Endothelial cell of umbilical vein (primary cell): ENCODE measurements around the gene FILIP1L. TPM values are rescaled to one million over a fixed set of nuclear protein-coding genes. Genes with fewer than 3 reads are reported as not detected.

Source experiments
- BruUV-seq: library from RNA; stranded (reverse); fragments of 400-500 nt; replicated peaks from 2 replicates; lab custom pipeline; 2021; lab: Mats Ljungman, UMichigan
- CTCF ChIA-PET: fragments of 300-600, 350-600 bp; sonication (Branson Sonifier 250); formaldehyde crosslinking; loops from one replicate; lab custom pipeline; 2021; ENCODE audit warnings: antibody characterized with exemption, inconsistent platforms; lab: Charles Lee
- POLR2A ChIA-PET: fragments of 300-600, 350-600 bp; sonication (Branson Sonifier 250); formaldehyde crosslinking; loops from one replicate; lab custom pipeline; 2021; ENCODE audit warnings: antibody characterized with exemption, inconsistent platforms; lab: Charles Lee
- DNase-seq: peaks from one replicate; pipeline ENCODE4 v3.0.0-alpha.2; 2011; ENCODE audit warnings: low read depth, low spot score
- FAIRE-seq: peaks from 2 replicates; lab custom pipeline; 2011; peaks lifted over from hg19 to GRCh38; lab: Jason Lieb, UNC
- H2AFZ ChIP-seq: 2 replicates; pipeline ENCODE4 v1.6.0; 2012; ENCODE audit warnings: low read depth, low read length, control low read depth, inconsistent platforms
- H3K27ac ChIP-seq: 2 replicates; pipeline ENCODE4 v1.5.1; 2011; ENCODE audit warnings: low read depth, mild to moderate bottlenecking, control low read depth, low read length, moderate library complexity; ENCODE audit not compliant: insufficient read depth
- H3K27me3 ChIP-seq, 2 experiments: 2 replicates each; pipeline versions ENCODE4 v1.6.0 to v1.6.1; 2011; ENCODE audit warnings: low read length in 2 of 2, mixed read lengths in 1 of 2; ENCODE audit not compliant: control insufficient read depth in 2 of 2, insufficient read depth in 2 of 2
- H3K36me3 ChIP-seq, 2 experiments: 2 replicates in 1 of 2; 3 replicates in 1 of 2; pipeline ENCODE4 v1.5.1; 2011; ENCODE audit warnings: low read length in 2 of 2, mild to moderate bottlenecking in 1 of 2, moderate library complexity in 1 of 2; ENCODE audit not compliant: control insufficient read depth in 2 of 2, insufficient read depth in 2 of 2; ENCODE audit errors: extremely low read depth in 1 of 2
- H3K4me1 ChIP-seq: 3 replicates; pipeline ENCODE4 v1.5.1; 2011; ENCODE audit warnings: mild to moderate bottlenecking, low read length; ENCODE audit not compliant: control insufficient read depth, insufficient read depth; ENCODE audit errors: extremely low read depth
- H3K4me2 ChIP-seq: 2 replicates; pipeline ENCODE4 v1.6.1; 2011; ENCODE audit warnings: low read length, control low read depth, mixed read lengths; ENCODE audit not compliant: insufficient read depth
- H3K4me3 ChIP-seq, 3 experiments: fragments of 200-600 bp in 1 of 3; sonication (generic), shearing (Covaris generic) in 1 of 3; replicated peaks in 1 of 3; 2 replicates each; pipeline ENCODE4 v1.5.1; 2011 to 2016; ENCODE audit warnings: control low read depth in 3 of 3, low read length in 3 of 3, mild to moderate bottlenecking in 2 of 3, inconsistent platforms in 1 of 3, low read depth in 1 of 3, moderate library complexity in 1 of 3; ENCODE audit not compliant: insufficient read depth in 1 of 3
- H3K79me2 ChIP-seq: 2 replicates; pipeline ENCODE4 v1.6.0; 2012; ENCODE audit warnings: low read length, inconsistent platforms; ENCODE audit not compliant: control insufficient read depth, insufficient read depth
- H3K9ac ChIP-seq: replicated peaks from 2 replicates; pipeline ENCODE3; 2011; ENCODE audit warnings: low read length, control low read depth; ENCODE audit not compliant: insufficient read depth; ENCODE audit errors: extremely low read depth
- H3K9me1 ChIP-seq: replicated peaks from 3 replicates; pipeline ENCODE4 v1.6.0; 2011; ENCODE audit warnings: mild to moderate bottlenecking, low read length; ENCODE audit not compliant: control insufficient read depth, insufficient read depth; ENCODE audit errors: extremely low read depth
- H3K9me3 ChIP-seq: replicated peaks from 2 replicates; pipeline ENCODE4 v1.5.1; 2012; ENCODE audit warnings: low read length, inconsistent platforms; ENCODE audit not compliant: control insufficient read depth, insufficient read depth
- H4K20me1 ChIP-seq: replicated peaks from 2 replicates; pipeline ENCODE3; 2011; ENCODE audit warnings: mild to moderate bottlenecking, low read length; ENCODE audit not compliant: control insufficient read depth, insufficient read depth; ENCODE audit errors: extremely low read depth
- EZH2 ChIP-seq: IDR thresholded peaks from 2 replicates; pipeline ENCODE4 v1.6.1; 2012; ENCODE audit warnings: borderline replicate concordance, low read depth, mild to moderate bottlenecking, moderate library complexity, low read length, inconsistent platforms; ENCODE audit not compliant: severe bottlenecking
- FOS ChIP-seq: IDR thresholded peaks from 2 replicates; pipeline ENCODE4 v1.6.1; 2011; ENCODE audit warnings: mild to moderate bottlenecking, low read length, moderate library complexity, borderline replicate concordance; ENCODE audit not compliant: insufficient read depth
- GATA2 ChIP-seq: IDR thresholded peaks from 2 replicates; pipeline ENCODE4 v1.7.0; 2011; ENCODE audit warnings: low read depth, mild to moderate bottlenecking, moderate library complexity, mixed read lengths, low read length; ENCODE audit not compliant: insufficient read length, insufficient read depth
- JUN ChIP-seq: IDR thresholded peaks from 2 replicates; pipeline ENCODE4 v1.6.1; 2011; ENCODE audit warnings: borderline replicate concordance, low read depth; ENCODE audit not compliant: insufficient read length, insufficient read depth
- MYC ChIP-seq: IDR thresholded peaks from one replicate; pipeline ENCODE4 v1.6.1; 2011; ENCODE audit warnings: mild to moderate bottlenecking, low read depth, low read length
- POLR2A ChIP-seq: IDR thresholded peaks from 2 replicates; pipeline ENCODE4 v1.6.1; 2012; ENCODE audit warnings: low read depth, mild to moderate bottlenecking, control low read depth, low read length
- POLR2AphosphoS5 ChIP-seq: IDR thresholded peaks from 2 replicates; pipeline ENCODE4 v1.6.1; 2012; ENCODE audit warnings: low read depth, mild to moderate bottlenecking, control low read depth, low read length, moderate library complexity; ENCODE audit not compliant: insufficient read depth
- dilution Hi-C: fragments of 300-500 bp; cut with MboI; formaldehyde crosslinking; loops from one replicate; pipeline ENCODE4 v1.15.0; 2019; ENCODE audit warnings: low sequenced_read_pairs; ENCODE audit not compliant: extremely low pct_ligation_motif_present
- intact Hi-C: fragments of 100-400 bp; cut with micrococcal nuclease; formaldehyde crosslinking; loops from one replicate; pipeline ENCODE4 v1.10.0; 2022
- polyA plus RNA-seq, 4 experiments: library from polyadenylated mRNA; depleted of rRNA in 3 of 4; stranded (reverse) in 3 of 4; unstranded in 1 of 4; fragments of >200 nt; gene quantifications; 2 replicates each; pipeline versions ENCODE4 v1.2.1 to v1.2.3, GENCODE V29; 2011 to 2012; ENCODE audit warnings: missing spikeins in 1 of 4
- total RNA-seq: library from RNA; stranded (reverse); gene quantifications from 2 replicates; pipeline ENCODE4 v1.2.3, GENCODE V29; 2021
- TF ChIP-seq, protein P1 (sequence below), 2 donors: IDR thresholded peaks; 1 replicate in 1 of 2; 2 replicates in 1 of 2; pipeline ENCODE4 v1.5.1; 2011; ENCODE audit warnings: low read length in 2 of 2, mild to moderate bottlenecking in 2 of 2, moderate library complexity in 2 of 2, control low read depth in 1 of 2, inconsistent platforms in 1 of 2, low read depth in 1 of 2; ENCODE audit not compliant: insufficient read depth in 1 of 2; ENCODE audit errors: extremely low read depth in 1 of 2
- TF ChIP-seq, protein P2 (sequence below): IDR thresholded peaks from 2 replicates; pipeline ENCODE4 v1.6.1; 2011; ENCODE audit not compliant: insufficient read depth, insufficient read length

The FILIP1L gene
- total and polyA plus RNA-seq, 2 donors (not counting 3 experiments of a cell fraction or from before 2014, with no cell fraction given): 26.0 to 29.9 TPM

DNA sequence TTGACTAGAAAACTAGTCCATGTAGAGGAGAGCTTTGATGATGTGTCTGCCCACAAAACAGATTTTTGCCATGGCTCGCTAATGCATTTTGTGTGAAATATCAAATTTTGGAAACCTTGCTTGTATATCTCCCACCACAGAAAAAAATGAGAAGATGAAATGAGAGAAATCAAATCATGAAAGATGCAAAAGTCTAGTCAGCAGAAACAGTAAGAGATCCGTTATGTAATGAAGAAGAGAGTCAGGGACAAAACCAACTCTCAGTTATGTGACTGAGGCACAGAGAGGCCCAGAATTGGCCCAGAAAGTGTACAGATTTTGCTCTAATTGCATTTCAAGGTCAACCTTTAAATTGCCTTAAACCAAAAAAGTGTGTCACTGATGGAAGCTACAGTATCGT is 107.0 kb downstream of the FILIP1L start:
- TF ChIP-seq FOS (no peak), GATA2 (no peak), MYC (no peak), EZH2 (no peak), JUN (no peak), POLR2A (no peak), POLR2AphosphoS5 (no peak)
- TF ChIP-seq, protein P1, sequence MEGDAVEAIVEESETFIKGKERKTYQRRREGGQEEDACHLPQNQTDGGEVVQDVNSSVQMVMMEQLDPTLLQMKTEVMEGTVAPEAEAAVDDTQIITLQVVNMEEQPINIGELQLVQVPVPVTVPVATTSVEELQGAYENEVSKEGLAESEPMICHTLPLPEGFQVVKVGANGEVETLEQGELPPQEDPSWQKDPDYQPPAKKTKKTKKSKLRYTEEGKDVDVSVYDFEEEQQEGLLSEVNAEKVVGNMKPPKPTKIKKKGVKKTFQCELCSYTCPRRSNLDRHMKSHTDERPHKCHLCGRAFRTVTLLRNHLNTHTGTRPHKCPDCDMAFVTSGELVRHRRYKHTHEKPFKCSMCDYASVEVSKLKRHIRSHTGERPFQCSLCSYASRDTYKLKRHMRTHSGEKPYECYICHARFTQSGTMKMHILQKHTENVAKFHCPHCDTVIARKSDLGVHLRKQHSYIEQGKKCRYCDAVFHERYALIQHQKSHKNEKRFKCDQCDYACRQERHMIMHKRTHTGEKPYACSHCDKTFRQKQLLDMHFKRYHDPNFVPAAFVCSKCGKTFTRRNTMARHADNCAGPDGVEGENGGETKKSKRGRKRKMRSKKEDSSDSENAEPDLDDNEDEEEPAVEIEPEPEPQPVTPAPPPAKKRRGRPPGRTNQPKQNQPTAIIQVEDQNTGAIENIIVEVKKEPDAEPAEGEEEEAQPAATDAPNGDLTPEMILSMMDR (IDR thresholded peaks at IDR 0.05; ENCODE audit: extremely low read depth in 1 of 2, insufficient read depth in 1 of 2, low read depth in 1 of 2, low read length in 2 of 2): no peak
- TF ChIP-seq, protein P2, sequence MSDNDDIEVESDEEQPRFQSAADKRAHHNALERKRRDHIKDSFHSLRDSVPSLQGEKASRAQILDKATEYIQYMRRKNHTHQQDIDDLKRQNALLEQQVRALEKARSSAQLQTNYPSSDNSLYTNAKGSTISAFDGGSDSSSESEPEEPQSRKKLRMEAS: no peak
- no peaks in the 10 kb centered on the region for H3K9me1 ChIP-seq
- no peak overlapping the region for H3K4me3 ChIP-seq
- DNase-seq (no peak), FAIRE-seq (no peak)
- no peaks in the 10 kb centered on the region for H4K20me1 ChIP-seq
- no peaks in the 10 kb centered on the region for H3K79me2 ChIP-seq
- no peak overlapping the region for H2AFZ ChIP-seq
- peak overlapping the region; percentile 8 for H3K4me2 ChIP-seq
- no peaks in the 10 kb centered on the region for H3K36me3 ChIP-seq
- H3K9me3 ChIP-seq: no peaks in the 10 kb centered on the region
- H3K9ac ChIP-seq: no peak overlapping the region
- H3K27me3 ChIP-seq: no peaks in the 10 kb centered on the region
- BruUV-seq: no TSS peak
- no peak overlapping the region for H3K27ac ChIP-seq
- dilution Hi-C loops: no loop called here
- POLR2A ChIA-PET: interaction anchor here (1.1 kb wide), 1 partner anchor 131 kb away, joined by 4 read pairs; no protein-coding TSS in a partner anchor
- H3K4me1 ChIP-seq: peaks cover 73% of the 10 kb centered on the region
- CTCF ChIA-PET: interaction anchor here (0.8 to 2.2 kb wide), 11 partner anchors 20 to 253 kb away, joined by 3 to 26 read pairs (median 4); partner anchors contain the start of gene TBC1D23
- intact Hi-C loops: loop anchor here (2.0 to 5.0 kb wide), 2 partner anchors 131 to 245 kb away; no protein-coding TSS in a partner anchor
